Measurements from ENCODE around the gene GALNT17.
"Not testable (repeated sequence)": the region's sequence is repeated elsewhere in the genome, so short reads cannot be mapped to it uniquely, and the experiment has no call there.

The GALNT17 gene

GRCh38 chr7:71591876-71592275 lies 459.9 kb downstream of the GALNT17 start:
- DNase-seq = no peak

- DNase-seq = not testable (repeated sequence)
Observed at GRCh38 chr7:71592388-71592787, 460.4 kb downstream of the GALNT17 start.

- DNase-seq = no peak
Observed at GRCh38 chr7:71594736-71595135, 462.8 kb downstream of the GALNT17 start.

- DNase-seq = no peak
Observed at GRCh38 chr7:71595176-71595575, 463.2 kb downstream of the GALNT17 start.

- DNase-seq = no peak
Observed at GRCh38 chr7:71598553-71598952, 466.6 kb downstream of the GALNT17 start.

- no peak for DNase-seq
Observed at GRCh38 chr7:71601851-71602250, 469.9 kb downstream of the GALNT17 start.

GRCh38 chr7:71604818-71605414 lies 473.0 kb downstream of the GALNT17 start:
- DNase-seq = no peak

- DNase-seq = no peak
Observed at GRCh38 chr7:71611986-71612385, 480.0 kb downstream of the GALNT17 start.

- DNase-seq = no peak
Observed at GRCh38 chr7:71612911-71613310, 481.0 kb downstream of the GALNT17 start.

GRCh38 chr7:71613313-71613712 lies 481.4 kb downstream of the GALNT17 start:
- no peak for DNase-seq

GRCh38 chr7:71615017-71615416 lies 483.1 kb downstream of the GALNT17 start:
- DNase-seq = no peak

- DNase-seq = no peak
Observed at GRCh38 chr7:71616217-71616616, 484.3 kb downstream of the GALNT17 start.

GRCh38 chr7:71618278-71618677 lies 486.3 kb downstream of the GALNT17 start:
- DNase-seq = no peak

GRCh38 chr7:71625545-71625944 lies 493.6 kb downstream of the GALNT17 start:
- DNase-seq = no peak

- DNase-seq = no peak
Observed at GRCh38 chr7:71626206-71626605, 494.3 kb downstream of the GALNT17 start.

GRCh38 chr7:71627651-71628050 lies 495.7 kb downstream of the GALNT17 start:
- DNase-seq = no peak

- DNase-seq = no peak
Observed at GRCh38 chr7:71630516-71630915, 498.6 kb downstream of the GALNT17 start.

- no peak for DNase-seq
Observed at GRCh38 chr7:71633551-71634008, 501.6 kb downstream of the GALNT17 start.

GRCh38 chr7:71635849-71636248 lies 503.9 kb downstream of the GALNT17 start:
- DNase-seq = not testable (repeated sequence)

- no peak for DNase-seq
Observed at GRCh38 chr7:71636329-71636728, 504.4 kb downstream of the GALNT17 start.

- no peak for DNase-seq
Observed at GRCh38 chr7:71637578-71637977, 505.6 kb downstream of the GALNT17 start.

GRCh38 chr7:71638108-71638507 lies 506.2 kb downstream of the GALNT17 start:
- no peak for DNase-seq

- no peak for DNase-seq
Observed at GRCh38 chr7:71639382-71640085, 507.6 kb downstream of the GALNT17 start.

- not testable (repeated sequence) for DNase-seq
Observed at GRCh38 chr7:71643031-71643430, 511.1 kb downstream of the GALNT17 start.

- no peak for DNase-seq
Observed at GRCh38 chr7:71645836-71646235, 513.9 kb downstream of the GALNT17 start.

Measured in NCI-H1048 (cell line).